ENCODE data around the gene FBL. TPM values are rescaled to one million over a fixed set of nuclear protein-coding genes. Genes with fewer than 3 reads are reported as not detected.

The FBL gene
- total RNA-seq, 1 experiment from 2014 or later: 597 TPM

Other genes starting within 250 kb of the FBL start
- not detected in 2 replicates for gene LGALS13, start 243.9 kb downstream of the FBL start, total RNA-seq (2014; rRNA removed; shearing (Covaris generic))
- not detected in 2 replicates for gene LGALS16, start 190.5 kb downstream of the FBL start, total RNA-seq (2014; rRNA removed; shearing (Covaris generic))
- not detected in 2 replicates for gene LGALS14, start 141.9 kb downstream of the FBL start, total RNA-seq (2014; rRNA removed; shearing (Covaris generic))
- 0.23 TPM in 1 of 2 replicates, not detected in the other for gene CLC, start 108.3 kb downstream of the FBL start, total RNA-seq (2014; rRNA removed; shearing (Covaris generic))
- gene LEUTX, start 67.5 kb downstream of the FBL start, total RNA-seq (2014; rRNA removed; shearing (Covaris generic)): not detected in 2 replicates
- 14.4 and 15.2 TPM in 2 replicates for gene DYRK1B, start 12.2 kb downstream of the FBL start, total RNA-seq (2014; rRNA removed; shearing (Covaris generic))
- gene FCGBP, start 88.3 kb upstream of the FBL start, total RNA-seq (2014; rRNA removed; shearing (Covaris generic)): 16.4 and 16.7 TPM in 2 replicates
- gene PSMC4, start 124.8 kb upstream of the FBL start, total RNA-seq (2014; rRNA removed; shearing (Covaris generic)): 137 and 155 TPM in 2 replicates
- 5.2 and 6.1 TPM in 2 replicates for gene ZNF546, start 150.7 kb upstream of the FBL start, total RNA-seq (2014; rRNA removed; shearing (Covaris generic))
- gene ZNF780B, start 209.9 kb upstream of the FBL start, total RNA-seq (2014; rRNA removed; shearing (Covaris generic)): 23.5 and 27.4 TPM in 2 replicates
- gene ZNF780A, start 244.6 kb upstream of the FBL start, total RNA-seq (2014; rRNA removed; shearing (Covaris generic)): 26.8 and 28.0 TPM in 2 replicates